Suprapubic skin (tissue), 3 donors: Measurements from ENCODE around the gene TRMO.

Experiments used
- CTCF ChIP-seq, 2 donors: fragments of 200-600 bp in 1 of 2; fragments of 450-650 bp in 1 of 2; sonication (generic) in 1 of 2; IDR thresholded peaks; one replicate each; pipeline ENCODE4 v1.5.1; 2016 to 2019; ENCODE audit warnings: antibody characterized with exemption in 2 of 2, mild to moderate bottlenecking in 1 of 2, moderate library complexity in 1 of 2
- EP300 ChIP-seq: sonication (generic); formaldehyde crosslinking; IDR thresholded peaks from one replicate; pipeline ENCODE4 v1.6.1; 2017; ENCODE audit warnings: antibody characterized with exemption

GRCh38 chr9:97966493-97966892, 44.2 kb upstream of the TRMO start:
- TF ChIP-seq CTCF (IDR thresholded peaks at IDR 0.05) (no peak), EP300 (no peak)
